GM18951 (cell line): ENCODE results near the gene EXOC4.

Experiments used
- POLR2A ChIP-seq: IDR thresholded peaks from 4 replicates; pipeline ENCODE4 v1.6.1; 2011; ENCODE audit warnings: mild to moderate bottlenecking; ENCODE audit not compliant: insufficient read length, insufficient read depth; ENCODE audit errors: extremely low read depth
- in situ Hi-C: fragments of 300-500 bp; cut with MboI; formaldehyde crosslinking; loops from one replicate; pipeline ENCODE4 v1.12.0; 2022; ENCODE audit warnings: low sequenced_read_pairs, mixed read lengths, inconsistent platforms; ENCODE audit not compliant: unreplicated experiment

EXOC4 gene

GRCh38 chr7:133411395-133411794 is 158.5 kb downstream of the EXOC4 start:
- in situ Hi-C loops: no loop called here
- TF ChIP-seq POLR2A: no peak

- TF ChIP-seq POLR2A: no peak
- in situ Hi-C loops: no loop called here
Measured at GRCh38 chr7:133412942-133413341, 160.1 kb downstream of the EXOC4 start.

GRCh38 chr7:133419041-133419440 is 166.2 kb downstream of the EXOC4 start:
- no peak for TF ChIP-seq POLR2A
- in situ Hi-C loops: no loop called here

- no peak for TF ChIP-seq POLR2A
- in situ Hi-C loops: no loop called here
Measured at GRCh38 chr7:133423618-133424017, 170.7 kb downstream of the EXOC4 start.

GRCh38 chr7:133428326-133428725 is 175.4 kb downstream of the EXOC4 start:
- TF ChIP-seq POLR2A: no peak
- in situ Hi-C loops: no loop called here

- no peak for TF ChIP-seq POLR2A
- in situ Hi-C loops: no loop called here
Measured at GRCh38 chr7:133428876-133429275, 176.0 kb downstream of the EXOC4 start.

- no peak for TF ChIP-seq POLR2A
Measured at GRCh38 chr7:133429371-133429770, 176.5 kb downstream of the EXOC4 start.

GRCh38 chr7:133431134-133431724 is 178.4 kb downstream of the EXOC4 start:
- TF ChIP-seq POLR2A: no peak
- in situ Hi-C loops: no loop called here

More at GRCh38 chr7:133429371-133429770, 176.5 kb downstream of the EXOC4 start:
- in situ Hi-C loops: no loop called here

GRCh38 chr7:133433165-133433812 is 180.4 kb downstream of the EXOC4 start:
- in situ Hi-C loops: no loop called here
- TF ChIP-seq POLR2A: no peak

GRCh38 chr7:133434246-133434865 is 181.5 kb downstream of the EXOC4 start:
- in situ Hi-C loops: no loop called here

GRCh38 chr7:133436014-133436428 is 183.1 kb downstream of the EXOC4 start:
- no peak for TF ChIP-seq POLR2A
- in situ Hi-C loops: no loop called here

More at GRCh38 chr7:133434246-133434865, 181.5 kb downstream of the EXOC4 start:
- no peak for TF ChIP-seq POLR2A

- in situ Hi-C loops: no loop called here
Measured at GRCh38 chr7:133437544-133437943, 184.7 kb downstream of the EXOC4 start.

GRCh38 chr7:133442818-133443217 is 189.9 kb downstream of the EXOC4 start:
- TF ChIP-seq POLR2A: no peak
- in situ Hi-C loops: no loop called here

More at GRCh38 chr7:133437544-133437943, 184.7 kb downstream of the EXOC4 start:
- TF ChIP-seq POLR2A: no peak

GRCh38 chr7:133445617-133446016 is 192.7 kb downstream of the EXOC4 start:
- in situ Hi-C loops: no loop called here
- no peak for TF ChIP-seq POLR2A
